ENCODE results near the gene MCM7. TPM values are rescaled to one million over a fixed set of nuclear protein-coding genes. Genes with fewer than 3 reads are reported as not detected.

MCM7 gene
- total and polyA plus RNA-seq, 2 of the 13 experiments (the other 11 are each of a cell fraction or from before 2014, with no cell fraction given), result 84.5 to 214 TPM

GRCh38 chr7:100120733-100121036, 19.5 kb upstream of the MCM7 start:
- Histone ChIP-seq H3K9ac (ENCODE audit: insufficient read depth, low read depth, low read length) (peak overlapping the region; percentile 87), H3K4me3 (replicated peaks in 1 of 3; ENCODE audit: insufficient read depth in 1 of 3, low read depth in 2 of 3, low read length in 3 of 3) (peak overlapping the region; percentile 62 to 98 (median 95)), H3K4me2 (ENCODE audit: low read depth, low read length) (peak overlapping the region; percentile 98), H3K4me1 (ENCODE audit: insufficient read depth, low read length) (peaks cover 51% of the 10 kb centered on the region), H3K27ac (ENCODE audit: extremely low read length, insufficient read depth, low read length) (peak overlapping the region; percentile 77), H4K20me1 (ENCODE audit: insufficient read depth, low read length) (no peaks in the 10 kb centered on the region), H3K79me2 (ENCODE audit: insufficient read depth, low read length) (peaks cover 8% of the 10 kb centered on the region), H3K36me3 (replicated peaks in 1 of 2; ENCODE audit: control insufficient read depth in 1 of 2, insufficient read depth in 2 of 2, low read length in 2 of 2) (no peaks in the 10 kb centered on the region), H3K9me3 (ENCODE audit: low read length) (no peaks in the 10 kb centered on the region), H2AFZ (ENCODE audit: low read length) (no peak overlapping the region), H3K27me3 (ENCODE audit: control insufficient read depth in 1 of 2, insufficient read depth in 2 of 2, low read length in 2 of 2) (no peaks in the 10 kb centered on the region; a peak in 1 of 5 replicates)
- ChIA-PET POLR2A (interaction anchor here (0.6 to 2.0 kb wide), 2 partner anchors 20 to 48 kb away, joined by 3 to 21 read pairs; partner anchors contain the start of genes AP4M1, GAL3ST4 and MCM7), CTCF (ENCODE audit: low intra/inter-chr PET ratio, low total read pairs) (no interaction called here)
- WGBS (ENCODE audit: low lambda C conversion rate), result 0% methylated on average over 1 of the region's 1 CpG
- in situ Hi-C loops (cut with HindIII; ENCODE audit: extremely low pct_ligation_motif_present, low pct_unique_long_range_greater_than_20kb) (no loop called here), intact Hi-C loops (cut with micrococcal nuclease; ENCODE audit: unreplicated experiment) (no loop called here)
- ATAC-seq (no peak), FAIRE-seq (no peak), DNase-seq (ENCODE audit: low spot score) (no peak)
- no TSS peak for BruUV-seq (replicated peaks)
- 0 out of 2 replicates have a peak, but pooled peaks have one; percentile 4 for TF ChIP-seq SPEN (CRISPR knock-in tag; IDR thresholded peaks at IDR 0.05; ENCODE audit: low read depth)
- TF ChIP-seq RCOR2 (CRISPR knock-in tag; IDR thresholded peaks at IDR 0.05), result no peak
- no peak for TF ChIP-seq JUNB (CRISPR knock-in tag; IDR thresholded peaks at IDR 0.05; ENCODE audit: borderline replicate concordance)
- no peak for TF ChIP-seq ZNF558 (CRISPR knock-in tag; IDR thresholded peaks at IDR 0.05; ENCODE audit: borderline replicate concordance)

GRCh38 chr7:100119970-100120732, 19.0 kb upstream of the MCM7 start:
- no peaks in the 10 kb centered on the region; a peak in 1 of 5 replicates for H3K27me3 ChIP-seq (ENCODE audit: control insufficient read depth in 1 of 2, insufficient read depth in 2 of 2, low read length in 2 of 2)
- H3K27ac ChIP-seq (ENCODE audit: extremely low read length, insufficient read depth, low read length), result peak overlapping the region; percentile 77
- H3K9me3 ChIP-seq (ENCODE audit: low read length), result no peaks in the 10 kb centered on the region
- ChIA-PET CTCF (ENCODE audit: low intra/inter-chr PET ratio, low total read pairs) (no interaction called here), POLR2A (interaction anchor here (0.6 to 2.0 kb wide), 2 partner anchors 19 to 48 kb away, joined by 3 to 21 read pairs; partner anchors contain the start of genes AP4M1, GAL3ST4 and MCM7)
- ATAC-seq (peak; percentile 59), FAIRE-seq (no peak), DNase-seq (ENCODE audit: low spot score) (peak; percentile 57)
- no peaks in the 10 kb centered on the region for H4K20me1 ChIP-seq (ENCODE audit: insufficient read depth, low read length)
- BruUV-seq (replicated peaks), result no TSS peak
- peak overlapping the region; percentile 87 for H3K9ac ChIP-seq (ENCODE audit: insufficient read depth, low read depth, low read length)
- intact Hi-C loops (cut with micrococcal nuclease; ENCODE audit: unreplicated experiment), result loop anchor here (2.0 kb wide), 1 partner anchor 19 kb away; the partner anchor contains the start of genes AP4M1 and MCM7
- peak overlapping the region; percentile 62 to 98 (median 95) for H3K4me3 ChIP-seq (replicated peaks in 1 of 3; ENCODE audit: insufficient read depth in 1 of 3, low read depth in 2 of 3, low read length in 3 of 3)
- peaks cover 45% of the 10 kb centered on the region for H3K4me1 ChIP-seq (ENCODE audit: insufficient read depth, low read length)
- no peaks in the 10 kb centered on the region for H3K36me3 ChIP-seq (replicated peaks in 1 of 2; ENCODE audit: control insufficient read depth in 1 of 2, insufficient read depth in 2 of 2, low read length in 2 of 2)
- 2% methylated on average over 6 of the region's 19 CpGs for WGBS (ENCODE audit: low lambda C conversion rate)
- H2AFZ ChIP-seq (ENCODE audit: low read length), result peak overlapping the region; percentile 71
- H3K4me2 ChIP-seq (ENCODE audit: low read depth, low read length), result peak overlapping the region; percentile 98
- in situ Hi-C loops (cut with HindIII; ENCODE audit: extremely low pct_ligation_motif_present, low pct_unique_long_range_greater_than_20kb), result no loop called here
- peaks cover 8% of the 10 kb centered on the region for H3K79me2 ChIP-seq (ENCODE audit: insufficient read depth, low read length)
- TF ChIP-seq SPEN (CRISPR knock-in tag; IDR thresholded peaks at IDR 0.05; ENCODE audit: low read depth) (0 out of 2 replicates have a peak, but pooled peaks have one; percentile 3), MYC (CRISPR knock-in tag; IDR thresholded peaks at IDR 0.05; ENCODE audit: borderline replicate concordance) (0 out of 2 replicates have a peak, but pooled peaks have one; percentile 24), IRF1 (CRISPR knock-in tag; IDR thresholded peaks at IDR 0.05; ENCODE audit: low read depth) (no peak)
- TF ChIP-seq, protein P1, sequence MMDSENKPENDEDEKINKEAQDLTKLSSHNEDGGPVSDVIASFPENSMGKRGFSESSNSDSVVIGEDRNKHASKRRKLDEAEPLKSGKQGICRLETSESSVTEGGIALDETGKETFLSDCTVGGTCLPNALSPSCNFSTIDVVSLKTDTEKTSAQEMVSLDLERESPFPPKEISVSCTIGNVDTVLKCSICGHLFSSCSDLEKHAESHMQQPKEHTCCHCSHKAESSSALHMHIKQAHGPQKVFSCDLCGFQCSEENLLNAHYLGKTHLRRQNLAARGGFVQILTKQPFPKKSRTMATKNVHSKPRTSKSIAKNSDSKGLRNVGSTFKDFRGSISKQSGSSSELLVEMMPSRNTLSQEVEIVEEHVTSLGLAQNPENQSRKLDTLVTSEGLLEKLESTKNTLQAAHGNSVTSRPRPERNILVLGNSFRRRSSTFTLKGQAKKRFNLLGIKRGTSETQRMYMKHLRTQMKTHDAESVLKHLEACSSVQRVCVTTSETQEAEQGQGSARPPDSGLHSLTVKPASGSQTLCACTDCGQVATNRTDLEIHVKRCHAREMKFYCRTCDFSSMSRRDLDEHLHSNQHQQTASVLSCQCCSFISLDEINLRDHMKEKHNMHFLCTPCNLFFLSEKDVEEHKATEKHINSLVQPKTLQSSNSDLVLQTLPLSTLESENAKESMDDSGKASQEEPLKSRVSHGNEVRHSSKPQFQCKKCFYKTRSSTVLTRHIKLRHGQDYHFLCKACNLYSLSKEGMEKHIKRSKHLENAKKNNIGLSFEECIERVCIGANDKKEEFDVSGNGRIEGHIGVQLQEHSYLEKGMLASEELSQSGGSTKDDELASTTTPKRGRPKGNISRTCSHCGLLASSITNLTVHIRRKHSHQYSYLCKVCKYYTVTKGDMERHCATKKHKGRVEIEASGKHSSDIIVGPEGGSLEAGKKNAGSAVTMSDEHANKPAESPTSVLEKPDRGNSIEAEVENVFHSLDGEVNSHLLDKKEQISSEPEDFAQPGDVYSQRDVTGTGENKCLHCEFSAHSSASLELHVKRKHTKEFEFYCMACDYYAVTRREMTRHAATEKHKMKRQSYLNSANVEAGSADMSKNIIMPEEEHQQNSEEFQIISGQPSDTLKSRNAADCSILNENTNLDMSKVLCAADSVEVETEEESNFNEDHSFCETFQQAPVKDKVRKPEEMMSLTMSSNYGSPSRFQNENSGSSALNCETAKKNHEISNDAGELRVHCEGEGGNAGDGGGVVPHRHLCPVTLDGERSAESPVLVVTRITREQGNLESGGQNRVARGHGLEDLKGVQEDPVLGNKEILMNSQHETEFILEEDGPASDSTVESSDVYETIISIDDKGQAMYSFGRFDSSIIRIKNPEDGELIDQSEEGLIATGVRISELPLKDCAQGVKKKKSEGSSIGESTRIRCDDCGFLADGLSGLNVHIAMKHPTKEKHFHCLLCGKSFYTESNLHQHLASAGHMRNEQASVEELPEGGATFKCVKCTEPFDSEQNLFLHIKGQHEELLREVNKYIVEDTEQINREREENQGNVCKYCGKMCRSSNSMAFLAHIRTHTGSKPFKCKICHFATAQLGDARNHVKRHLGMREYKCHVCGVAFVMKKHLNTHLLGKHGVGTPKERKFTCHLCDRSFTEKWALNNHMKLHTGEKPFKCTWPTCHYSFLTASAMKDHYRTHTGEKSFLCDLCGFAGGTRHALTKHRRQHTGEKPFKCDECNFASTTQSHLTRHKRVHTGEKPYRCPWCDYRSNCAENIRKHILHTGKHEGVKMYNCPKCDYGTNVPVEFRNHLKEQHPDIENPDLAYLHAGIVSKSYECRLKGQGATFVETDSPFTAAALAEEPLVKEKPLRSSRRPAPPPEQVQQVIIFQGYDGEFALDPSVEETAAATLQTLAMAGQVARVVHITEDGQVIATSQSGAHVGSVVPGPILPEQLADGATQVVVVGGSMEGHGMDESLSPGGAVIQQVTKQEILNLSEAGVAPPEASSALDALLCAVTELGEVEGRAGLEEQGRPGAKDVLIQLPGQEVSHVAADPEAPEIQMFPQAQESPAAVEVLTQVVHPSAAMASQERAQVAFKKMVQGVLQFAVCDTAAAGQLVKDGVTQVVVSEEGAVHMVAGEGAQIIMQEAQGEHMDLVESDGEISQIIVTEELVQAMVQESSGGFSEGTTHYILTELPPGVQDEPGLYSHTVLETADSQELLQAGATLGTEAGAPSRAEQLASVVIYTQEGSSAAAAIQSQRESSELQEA (CRISPR knock-in tag; IDR thresholded peaks at IDR 0.05; ENCODE audit: not compliant biosample characterization), result no peak

Data from HepG2 (cell line).